HepG2 (cell line): Measurements from ENCODE around the gene CLIP2. TPM values are rescaled to one million over a fixed set of nuclear protein-coding genes. Genes with fewer than 3 reads are reported as not detected.

Source experiments
- BCL6 ChIP-seq: IDR thresholded peaks from 2 replicates; pipeline ENCODE4 v1.6.1; 2016; ENCODE audit warnings: missing genetic modification reagents, missing compliant biosample characterization
- CREB1 ChIP-seq, 2 experiments: fragments of 450-650 bp in 1 of 2; IDR thresholded peaks; 2 replicates each; pipeline ENCODE4 v1.6.1; 2016 to 2017; ENCODE audit warnings: control low read depth in 1 of 2, mild to moderate bottlenecking in 1 of 2, missing compliant biosample characterization in 1 of 2, missing genetic modification characterization in 1 of 2
- HNRNPH1 ChIP-seq: fragments of 200-400 bp; formaldehyde crosslinking; optimal IDR thresholded peaks from 2 replicates; pipeline ENCODE3; 2017; ENCODE audit warnings: mild to moderate bottlenecking, low read depth, low read length
- KAT7 ChIP-seq: IDR thresholded peaks from 2 replicates; pipeline ENCODE4 v1.6.1; 2018; ENCODE audit warnings: borderline replicate concordance, missing compliant biosample characterization
- MAZ ChIP-seq, 2 experiments: sonication (generic) in 1 of 2; formaldehyde crosslinking in 1 of 2; IDR thresholded peaks; 2 replicates each; pipeline versions ENCODE4 v1.5.0 to v1.6.1; 2012 to 2020; ENCODE audit warnings: low read depth in 2 of 2, mild to moderate bottlenecking in 2 of 2, borderline replicate concordance in 1 of 2, improper control_type of control experiment in 1 of 2, low read length in 1 of 2, missing genetic modification reagents in 1 of 2, moderate library complexity in 1 of 2
- SMAD3 ChIP-seq: sonication (generic); formaldehyde crosslinking; IDR thresholded peaks from 2 replicates; pipeline ENCODE4 v1.4.0; 2020; ENCODE audit warnings: missing genetic modification reagents
- SMARCC2 ChIP-seq: fragments of 450-650 bp; IDR thresholded peaks from 2 replicates; pipeline ENCODE4 v1.6.1; 2017; ENCODE audit warnings: antibody characterized with exemption, mild to moderate bottlenecking
- SP140L ChIP-seq: sonication (generic); formaldehyde crosslinking; IDR thresholded peaks from 2 replicates; pipeline ENCODE4 v1.4.0; 2020; ENCODE audit warnings: missing genetic modification reagents, borderline replicate concordance
- ZEB1 ChIP-seq: IDR thresholded peaks from 2 replicates; pipeline ENCODE4 v1.6.1; 2012; ENCODE audit warnings: mild to moderate bottlenecking, low read depth, inconsistent platforms; ENCODE audit not compliant: insufficient replicate concordance
- ZFP36 ChIP-seq: fragments of 150-350 bp; IDR thresholded peaks from 2 replicates; pipeline ENCODE4 v1.6.1; 2018; ENCODE audit warnings: borderline replicate concordance, low read length, low read depth; ENCODE audit not compliant: partially characterized antibody
- ZNF282 ChIP-seq: fragments of 450-650 bp; IDR thresholded peaks from 2 replicates; pipeline ENCODE4 v1.6.1; 2018; ENCODE audit not compliant: partially characterized antibody
- ZNF660 ChIP-seq: sonication (generic); formaldehyde crosslinking; IDR thresholded peaks from 2 replicates; pipeline ENCODE4 v1.5.1; 2020; ENCODE audit warnings: mild to moderate bottlenecking, low read depth, missing genetic modification reagents, borderline replicate concordance
- polyA plus RNA-seq, 8 experiments: library from polyadenylated mRNA; depleted of rRNA in 3 of 8; stranded (reverse) in 7 of 8; unstranded in 1 of 8; fragments of >200 nt; fragmentation: Illumina TruSeq in 4 of 8; extraction: Trizol in 4 of 8; gene quantifications; 2 replicates each; pipeline versions ENCODE4 v1.2.1 to v1.2.3, GENCODE V29; 2011 to 2016; ENCODE audit warnings: low read depth in 4 of 8, missing spikeins in 1 of 8, mixed read lengths in 1 of 8; ENCODE audit not compliant: insufficient read depth in 1 of 8
- total RNA-seq, 5 experiments: library from RNA; depleted of rRNA; stranded (reverse); fragments of >200 nt; fragmentation: Illumina TruSeq; extraction: Trizol; gene quantifications; 2 replicates each; pipeline ENCODE4 v1.2.3, GENCODE V29; 2016; ENCODE audit warnings: low read depth in 1 of 5
- TF ChIP-seq, protein P1 (sequence below): sonication (generic); formaldehyde crosslinking; IDR thresholded peaks from 2 replicates; pipeline ENCODE4 v1.4.0; 2020; ENCODE audit warnings: low read depth, missing genetic modification reagents
- TF ChIP-seq, protein P2 (sequence below): sonication (generic); formaldehyde crosslinking; IDR thresholded peaks from 2 replicates; pipeline ENCODE4 v1.5.0; 2020; ENCODE audit warnings: missing genetic modification reagents
- TF ChIP-seq, protein P3 (sequence below): sonication (generic); formaldehyde crosslinking; IDR thresholded peaks from 2 replicates; pipeline ENCODE4 v1.8.1; 2023; ENCODE audit warnings: mild to moderate bottlenecking, inconsistent platforms, moderate library complexity, missing genetic modification reagents, borderline replicate concordance
- TF ChIP-seq, protein P4 (sequence below): sonication (generic); formaldehyde crosslinking; IDR thresholded peaks from 2 replicates; pipeline ENCODE4 v1.4.0; 2020; ENCODE audit warnings: missing genetic modification reagents
- TF ChIP-seq, protein P5 (sequence below): sonication (generic); formaldehyde crosslinking; IDR thresholded peaks from 2 replicates; pipeline ENCODE4 v1.4.0; 2020; ENCODE audit warnings: mild to moderate bottlenecking, missing genetic modification reagents
- TF ChIP-seq, protein P6 (sequence below): sonication (generic); formaldehyde crosslinking; IDR thresholded peaks from 2 replicates; pipeline ENCODE4 v1.4.0; 2020; ENCODE audit warnings: missing genetic modification reagents

Gene CLIP2
- total and polyA plus RNA-seq, 2 of the 13 experiments (the other 11 are each of a cell fraction or from before 2014, with no cell fraction given), result 6.5 to 17.4 TPM

DNA sequence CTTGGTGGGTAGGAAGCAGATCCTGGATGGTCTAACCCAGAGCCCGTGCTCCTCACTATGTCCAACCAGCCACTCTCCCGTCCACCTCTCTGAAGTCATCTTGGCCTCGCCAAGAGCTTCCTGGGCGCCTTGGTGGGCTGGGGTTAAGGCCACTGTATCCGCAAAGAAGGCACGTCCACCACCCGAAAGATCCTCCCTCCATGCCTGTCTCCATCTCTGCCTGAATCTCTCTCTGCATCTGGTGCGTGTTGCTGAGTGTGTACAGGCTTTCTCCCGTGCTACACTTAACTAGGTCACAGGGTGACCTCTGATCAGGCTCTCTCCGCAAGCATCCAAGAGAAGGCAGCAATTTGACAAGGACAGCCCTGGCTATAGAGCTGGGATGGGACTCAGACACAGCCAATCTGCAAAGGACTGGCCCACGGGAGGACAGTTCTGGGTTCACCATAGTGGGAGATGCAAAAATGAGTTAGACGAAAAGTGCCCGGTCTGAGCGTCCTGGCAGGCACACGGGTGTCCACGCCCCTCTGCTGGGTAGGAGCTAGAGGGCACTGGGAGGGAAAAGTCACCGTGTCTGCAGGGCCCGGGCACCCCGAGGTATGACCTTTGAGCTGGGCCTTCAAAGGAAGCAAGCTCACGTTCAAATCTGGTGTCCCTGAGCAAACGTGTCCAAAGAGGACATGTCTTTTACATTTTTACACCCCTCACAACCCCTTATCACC, 25.6 kb upstream of the CLIP2 start (continued):
- TF ChIP-seq, protein P1, sequence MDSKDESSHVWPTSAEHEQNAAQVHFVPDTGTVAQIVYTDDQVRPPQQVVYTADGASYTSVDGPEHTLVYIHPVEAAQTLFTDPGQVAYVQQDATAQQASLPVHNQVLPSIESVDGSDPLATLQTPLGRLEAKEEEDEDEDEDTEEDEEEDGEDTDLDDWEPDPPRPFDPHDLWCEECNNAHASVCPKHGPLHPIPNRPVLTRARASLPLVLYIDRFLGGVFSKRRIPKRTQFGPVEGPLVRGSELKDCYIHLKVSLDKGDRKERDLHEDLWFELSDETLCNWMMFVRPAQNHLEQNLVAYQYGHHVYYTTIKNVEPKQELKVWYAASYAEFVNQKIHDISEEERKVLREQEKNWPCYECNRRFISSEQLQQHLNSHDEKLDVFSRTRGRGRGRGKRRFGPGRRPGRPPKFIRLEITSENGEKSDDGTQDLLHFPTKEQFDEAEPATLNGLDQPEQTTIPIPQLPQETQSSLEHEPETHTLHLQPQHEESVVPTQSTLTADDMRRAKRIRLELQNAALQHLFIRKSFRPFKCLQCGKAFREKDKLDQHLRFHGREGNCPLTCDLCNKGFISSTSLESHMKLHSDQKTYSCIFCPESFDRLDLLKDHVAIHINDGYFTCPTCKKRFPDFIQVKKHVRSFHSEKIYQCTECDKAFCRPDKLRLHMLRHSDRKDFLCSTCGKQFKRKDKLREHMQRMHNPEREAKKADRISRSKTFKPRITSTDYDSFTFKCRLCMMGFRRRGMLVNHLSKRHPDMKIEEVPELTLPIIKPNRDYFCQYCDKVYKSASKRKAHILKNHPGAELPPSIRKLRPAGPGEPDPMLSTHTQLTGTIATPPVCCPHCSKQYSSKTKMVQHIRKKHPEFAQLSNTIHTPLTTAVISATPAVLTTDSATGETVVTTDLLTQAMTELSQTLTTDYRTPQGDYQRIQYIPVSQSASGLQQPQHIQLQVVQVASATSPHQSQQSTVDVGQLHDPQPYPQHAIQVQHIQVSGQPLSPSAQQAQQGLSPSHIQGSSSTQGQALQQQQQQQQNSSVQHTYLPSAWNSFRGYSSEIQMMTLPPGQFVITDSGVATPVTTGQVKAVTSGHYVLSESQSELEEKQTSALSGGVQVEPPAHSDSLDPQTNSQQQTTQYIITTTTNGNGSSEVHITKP (CRISPR knock-in tag), result no peak
- TF ChIP-seq SP140L (CRISPR knock-in tag) (no peak), CREB1 (IDR thresholded peaks at IDR 0.05) (no peak), CREB1 (CRISPR knock-in tag; IDR thresholded peaks at IDR 0.05) (no peak), ZFP36 (no peak), MAZ (IDR thresholded peaks at IDR 0.05; ENCODE audit: borderline replicate concordance, low read depth, low read length) (0 out of 2 replicates have a peak, but pooled peaks have one; percentile 33), MAZ (CRISPR knock-in tag; IDR thresholded peaks at IDR 0.05; ENCODE audit: low read depth) (no peak), ZNF660 (CRISPR knock-in tag) (no peak), BCL6 (CRISPR knock-in tag) (no peak), KAT7 (CRISPR knock-in tag) (no peak), HNRNPH1 (no peak), ZEB1 (no peak), SMARCC2 (no peak), SMAD3 (CRISPR knock-in tag) (no peak), ZNF282 (no peak)
- TF ChIP-seq, protein P2, sequence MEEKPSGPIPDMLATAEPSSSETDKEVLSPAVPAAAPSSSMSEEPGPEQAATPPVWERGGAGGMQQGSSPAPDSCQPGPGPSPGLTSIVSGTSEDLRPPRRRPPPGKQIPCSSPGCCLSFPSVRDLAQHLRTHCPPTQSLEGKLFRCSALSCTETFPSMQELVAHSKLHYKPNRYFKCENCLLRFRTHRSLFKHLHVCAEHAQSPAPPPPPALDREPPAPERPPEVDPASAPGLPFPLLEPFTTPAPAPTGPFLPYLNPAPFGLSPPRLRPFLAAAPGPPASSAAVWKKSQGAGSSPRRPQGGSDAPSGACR, result no peak
- TF ChIP-seq, protein P3, sequence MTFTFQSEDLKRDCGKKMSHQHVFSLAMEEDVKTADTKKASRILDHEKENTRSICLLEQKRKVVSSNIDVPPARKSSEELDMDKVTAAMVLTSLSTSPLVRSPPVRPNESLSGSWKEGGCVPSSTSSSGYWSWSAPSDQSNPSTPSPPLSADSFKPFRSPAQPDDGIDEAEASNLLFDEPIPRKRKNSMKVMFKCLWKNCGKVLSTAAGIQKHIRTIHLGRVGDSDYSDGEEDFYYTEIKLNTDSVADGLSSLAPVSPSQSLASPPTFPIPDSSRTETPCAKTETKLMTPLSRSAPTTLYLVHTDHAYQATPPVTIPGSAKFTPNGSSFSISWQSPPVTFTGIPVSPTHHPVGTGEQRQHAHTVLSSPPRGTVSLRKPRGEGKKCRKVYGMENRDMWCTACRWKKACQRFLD (CRISPR knock-in tag), result no peak
- TF ChIP-seq, protein P4, sequence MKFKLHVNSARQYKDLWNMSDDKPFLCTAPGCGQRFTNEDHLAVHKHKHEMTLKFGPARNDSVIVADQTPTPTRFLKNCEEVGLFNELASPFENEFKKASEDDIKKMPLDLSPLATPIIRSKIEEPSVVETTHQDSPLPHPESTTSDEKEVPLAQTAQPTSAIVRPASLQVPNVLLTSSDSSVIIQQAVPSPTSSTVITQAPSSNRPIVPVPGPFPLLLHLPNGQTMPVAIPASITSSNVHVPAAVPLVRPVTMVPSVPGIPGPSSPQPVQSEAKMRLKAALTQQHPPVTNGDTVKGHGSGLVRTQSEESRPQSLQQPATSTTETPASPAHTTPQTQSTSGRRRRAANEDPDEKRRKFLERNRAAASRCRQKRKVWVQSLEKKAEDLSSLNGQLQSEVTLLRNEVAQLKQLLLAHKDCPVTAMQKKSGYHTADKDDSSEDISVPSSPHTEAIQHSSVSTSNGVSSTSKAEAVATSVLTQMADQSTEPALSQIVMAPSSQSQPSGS, result no peak
- TF ChIP-seq, protein P5, sequence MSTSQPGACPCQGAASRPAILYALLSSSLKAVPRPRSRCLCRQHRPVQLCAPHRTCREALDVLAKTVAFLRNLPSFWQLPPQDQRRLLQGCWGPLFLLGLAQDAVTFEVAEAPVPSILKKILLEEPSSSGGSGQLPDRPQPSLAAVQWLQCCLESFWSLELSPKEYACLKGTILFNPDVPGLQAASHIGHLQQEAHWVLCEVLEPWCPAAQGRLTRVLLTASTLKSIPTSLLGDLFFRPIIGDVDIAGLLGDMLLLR (CRISPR knock-in tag), result no peak
- TF ChIP-seq, protein P6, sequence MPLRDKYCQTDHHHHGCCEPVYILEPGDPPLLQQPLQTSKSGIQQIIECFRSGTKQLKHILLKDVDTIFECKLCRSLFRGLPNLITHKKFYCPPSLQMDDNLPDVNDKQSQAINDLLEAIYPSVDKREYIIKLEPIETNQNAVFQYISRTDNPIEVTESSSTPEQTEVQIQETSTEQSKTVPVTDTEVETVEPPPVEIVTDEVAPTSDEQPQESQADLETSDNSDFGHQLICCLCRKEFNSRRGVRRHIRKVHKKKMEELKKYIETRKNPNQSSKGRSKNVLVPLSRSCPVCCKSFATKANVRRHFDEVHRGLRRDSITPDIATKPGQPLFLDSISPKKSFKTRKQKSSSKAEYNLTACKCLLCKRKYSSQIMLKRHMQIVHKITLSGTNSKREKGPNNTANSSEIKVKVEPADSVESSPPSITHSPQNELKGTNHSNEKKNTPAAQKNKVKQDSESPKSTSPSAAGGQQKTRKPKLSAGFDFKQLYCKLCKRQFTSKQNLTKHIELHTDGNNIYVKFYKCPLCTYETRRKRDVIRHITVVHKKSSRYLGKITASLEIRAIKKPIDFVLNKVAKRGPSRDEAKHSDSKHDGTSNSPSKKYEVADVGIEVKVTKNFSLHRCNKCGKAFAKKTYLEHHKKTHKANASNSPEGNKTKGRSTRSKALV (CRISPR knock-in tag), result no peak
